GM19328 (cell line): ENCODE measurements around the gene SYT11.
A peak's percentile ranks its signal among the peaks of the same experiment; 100 is the strongest.

ENCODE experiments used
- ATAC-seq: cut with Tn5 transposase; IDR thresholded peaks from one replicate; pipeline ENCODE4 v1.9.1; 2021; ENCODE audit warnings: mild to moderate bottlenecking, moderate library complexity; ENCODE audit not compliant: unreplicated experiment

SYT11 gene

DNA sequence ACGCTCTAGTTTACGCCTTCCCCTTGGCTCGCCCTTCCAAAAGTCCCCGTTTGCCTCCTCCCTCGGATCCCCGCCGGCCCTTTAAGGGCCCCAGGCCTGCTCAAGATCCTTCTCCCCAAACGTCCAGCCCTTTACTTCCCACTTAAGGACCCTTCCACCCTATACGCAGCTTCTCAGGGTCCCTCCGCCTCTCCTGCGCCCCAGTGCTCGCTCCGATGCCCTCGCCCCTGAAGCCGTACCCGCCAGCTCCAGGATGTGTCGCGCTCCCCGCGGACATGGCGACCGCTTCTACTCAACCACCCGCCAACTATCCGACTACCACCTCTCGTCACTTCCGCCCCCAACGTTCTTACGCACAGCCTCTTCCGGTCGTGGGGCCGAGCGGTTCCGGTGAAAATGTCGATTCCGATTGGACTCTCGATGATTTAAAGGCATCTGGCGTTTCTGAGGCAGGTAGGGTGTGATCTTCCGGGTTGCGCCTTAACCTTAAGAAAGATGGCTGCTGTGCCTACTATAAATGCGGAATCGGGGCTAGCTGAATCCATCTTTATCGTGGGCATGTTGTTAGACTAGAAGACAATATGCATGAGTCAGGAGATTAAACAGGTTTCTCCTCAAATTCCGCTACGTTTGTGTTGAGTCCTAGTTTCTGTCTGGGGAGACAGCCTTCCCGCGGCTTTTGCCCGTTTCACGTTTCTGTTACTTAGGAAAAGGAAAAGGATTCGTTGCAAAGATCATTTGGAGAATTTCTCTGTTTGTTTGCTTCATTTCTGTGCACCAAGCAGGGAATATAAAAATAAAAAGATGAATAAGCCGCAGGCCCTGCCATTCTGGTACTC lies 74.9 kb downstream of the SYT11 start, which contains the start of gene KHDC4:
TSS of gene KHDC4 (minus strand) at position 317 of the 839 bp plus-strand sequence. CDS start at position 277, 40 bp downstream.
- ATAC-seq: peak; percentile 88
